GM23338 (cell line): ENCODE results near the gene IL10. TPM values are rescaled to one million over a fixed set of nuclear protein-coding genes. Genes with fewer than 3 reads are reported as not detected.

Source experiments
- ATAC-seq: fragments of 200-7000 bp; cut with Tn5 transposase; 3 replicates; pipeline ENCODE4 v1.9.1; 2020
- DNase-seq: peaks from one replicate; pipeline ENCODE4 v3.0.0-alpha.2; 2015; ENCODE audit warnings: low spot score
- H2AFZ ChIP-seq: fragments of 200-600 bp; sonication (generic); 2 replicates; pipeline ENCODE4 v1.8.0; 2016; ENCODE audit warnings: antibody characterized with exemption, mild to moderate bottlenecking, moderate library complexity
- H3F3A ChIP-seq: fragments of 200-600 bp; sonication (generic); replicated peaks from 2 replicates; pipeline ENCODE4 v1.8.0; 2017; ENCODE audit warnings: antibody characterized with exemption, mixed run types, low read depth
- H3K27ac ChIP-seq: fragments of 200-600 bp; sonication (generic); 2 replicates; pipeline ENCODE4 v1.6.1; 2016; ENCODE audit warnings: low read depth
- H3K27me3 ChIP-seq: fragments of 200-600 bp; sonication (generic); 2 replicates; pipeline ENCODE4 v1.8.0; 2016; ENCODE audit warnings: mild to moderate bottlenecking, mixed run types, moderate library complexity; ENCODE audit not compliant: insufficient read depth
- H3K36me3 ChIP-seq: fragments of 200-600 bp; sonication (generic); 2 replicates; pipeline ENCODE4 v1.8.0; 2016; ENCODE audit warnings: mild to moderate bottlenecking; ENCODE audit not compliant: insufficient read depth
- H3K4me1 ChIP-seq: fragments of 200-600 bp; sonication (generic); 2 replicates; pipeline ENCODE4 v1.8.0; 2016; ENCODE audit warnings: mild to moderate bottlenecking, moderate library complexity; ENCODE audit not compliant: insufficient read depth
- H3K4me2 ChIP-seq: fragments of 200-600 bp; sonication (generic); 2 replicates; pipeline ENCODE4 v1.7.1; 2017; ENCODE audit warnings: mixed run types
- H3K4me3 ChIP-seq: fragments of 200-600 bp; sonication (generic); 2 replicates; pipeline ENCODE4 v1.6.1; 2016; ENCODE audit warnings: mixed run types
- H3K79me2 ChIP-seq: fragments of 200-600 bp; sonication (generic); replicated peaks from 2 replicates; pipeline ENCODE4 v1.8.0; 2017; ENCODE audit warnings: mild to moderate bottlenecking; ENCODE audit not compliant: insufficient read depth
- H3K9me2 ChIP-seq: fragments of 200-600 bp; sonication (generic); 2 replicates; pipeline ENCODE4 v1.8.0; 2017; ENCODE audit not compliant: insufficient read depth
- H4K20me1 ChIP-seq: fragments of 200-600 bp; sonication (generic); replicated peaks from 2 replicates; pipeline ENCODE4 v1.8.0; 2017; ENCODE audit warnings: mild to moderate bottlenecking; ENCODE audit not compliant: insufficient read depth
- H3K27ac Mint-ChIP-seq: 2 replicates; pipeline ENCODE4 v1.8.0; 2020; ENCODE audit warnings: inconsistent platforms, mild to moderate bottlenecking, moderate library complexity, mixed read lengths
- H3K27me3 Mint-ChIP-seq: 3 replicates; pipeline ENCODE4 v1.8.0; 2022; ENCODE audit warnings: low read depth, mild to moderate bottlenecking, moderate library complexity, mixed read lengths, inconsistent platforms; ENCODE audit not compliant: insufficient read depth, poor library complexity
- H3K36me3 Mint-ChIP-seq: 3 replicates; pipeline ENCODE4 v1.8.0; 2021; ENCODE audit warnings: low read depth, mild to moderate bottlenecking, inconsistent platforms, moderate library complexity, mixed read lengths
- H3K4me1 Mint-ChIP-seq: 3 replicates; pipeline ENCODE4 v1.8.0; 2020; ENCODE audit warnings: mild to moderate bottlenecking, inconsistent platforms, mixed read lengths
- H3K4me3 Mint-ChIP-seq: 3 replicates; pipeline ENCODE4 v1.8.0; 2021; ENCODE audit warnings: moderate library complexity, mild to moderate bottlenecking, inconsistent platforms, mixed read lengths
- H3K9me3 Mint-ChIP-seq: 3 replicates; pipeline ENCODE4 v1.8.0; 2020; ENCODE audit warnings: moderate library complexity, mild to moderate bottlenecking, inconsistent platforms, mixed read lengths
- EZH2phosphoT487 ChIP-seq: fragments of 200-600 bp; sonication (generic); IDR thresholded peaks from one replicate; pipeline ENCODE4 v1.8.1; 2018; ENCODE audit warnings: antibody characterized with exemption; ENCODE audit not compliant: unreplicated experiment
- JUNB ChIP-seq: IDR thresholded peaks from one replicate; pipeline ENCODE4 v1.6.1; 2016; ENCODE audit warnings: antibody characterized with exemption; ENCODE audit not compliant: unreplicated experiment
- NANOG ChIP-seq: IDR thresholded peaks from 2 replicates; pipeline ENCODE4 v1.6.1; 2016; ENCODE audit warnings: antibody characterized with exemption, borderline replicate concordance
- ZNF462 ChIP-seq: fragments of 250-450 bp; sonication (Bioruptor Pico); IDR thresholded peaks from 2 replicates; pipeline ENCODE4 v1.5.0; 2020; ENCODE audit warnings: mild to moderate bottlenecking, moderate library complexity
- polyA plus RNA-seq: library from polyadenylated mRNA; unstranded; fragments of >200 nt; fragmentation: Nextera tagmentation; extraction: Ambion mirVana; gene quantifications from 2 replicates; pipeline ENCODE4 v1.2.1, GENCODE V29; 2016
- total RNA-seq: library from RNA; depleted of rRNA; stranded (reverse); fragments of >200 nt; shearing (Covaris generic); gene quantifications from 2 replicates; pipeline ENCODE4 v1.2.3, GENCODE V29; 2014
- TF ChIP-seq, protein P1 (sequence below): IDR thresholded peaks from 2 replicates; pipeline ENCODE4 v1.6.1; 2016; ENCODE audit warnings: antibody characterized with exemption
- TF ChIP-seq, protein P2 (sequence below): IDR thresholded peaks from one replicate; pipeline ENCODE4 v1.6.1; 2018; ENCODE audit warnings: antibody characterized with exemption; ENCODE audit not compliant: unreplicated experiment

Gene IL10
- total and polyA plus RNA-seq, 2 experiments from 2014 or later, result not detected

DNA sequence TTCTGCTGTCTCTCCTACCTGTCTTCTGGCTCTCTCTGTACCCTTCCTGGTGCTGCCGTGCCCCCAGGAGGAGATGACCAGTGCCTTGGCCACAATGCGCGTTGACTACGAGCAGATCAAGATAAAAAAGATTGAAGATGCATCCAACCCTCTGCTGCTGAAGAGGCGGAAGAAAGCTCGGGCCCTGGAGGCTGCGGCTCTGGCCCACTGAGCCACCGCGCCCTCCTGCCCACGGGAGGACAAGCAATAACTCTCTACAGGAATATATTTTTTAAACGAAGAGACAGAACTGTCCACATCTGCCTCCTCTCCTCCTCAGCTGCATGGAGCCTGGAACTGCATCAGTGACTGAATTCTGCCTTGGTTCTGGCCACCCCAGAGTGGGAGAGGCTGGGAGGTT lies 39.8 kb downstream of the IL10 start (continued):
- no peak for TF ChIP-seq ZNF462 (CRISPR knock-in tag)

- no peaks in the 10 kb centered on the region for H3K9me3 Mint-ChIP-seq
- H3K79me2 ChIP-seq, result peaks cover 20% of the 10 kb centered on the region; the same call in 1 of the 2 replicates
- H3K4me2 ChIP-seq, result no peak overlapping the region
- DNase-seq, result no peak
- no peak overlapping the region for H3K4me3 Mint-ChIP-seq
- peaks cover 18% of the 10 kb centered on the region for H3K36me3 Mint-ChIP-seq
- H3K27ac Mint-ChIP-seq, result no peak overlapping the region
- no peaks in the 10 kb centered on the region; the same call in 1 of the 2 replicates for H3K36me3 ChIP-seq
- TF ChIP-seq, protein P1, sequence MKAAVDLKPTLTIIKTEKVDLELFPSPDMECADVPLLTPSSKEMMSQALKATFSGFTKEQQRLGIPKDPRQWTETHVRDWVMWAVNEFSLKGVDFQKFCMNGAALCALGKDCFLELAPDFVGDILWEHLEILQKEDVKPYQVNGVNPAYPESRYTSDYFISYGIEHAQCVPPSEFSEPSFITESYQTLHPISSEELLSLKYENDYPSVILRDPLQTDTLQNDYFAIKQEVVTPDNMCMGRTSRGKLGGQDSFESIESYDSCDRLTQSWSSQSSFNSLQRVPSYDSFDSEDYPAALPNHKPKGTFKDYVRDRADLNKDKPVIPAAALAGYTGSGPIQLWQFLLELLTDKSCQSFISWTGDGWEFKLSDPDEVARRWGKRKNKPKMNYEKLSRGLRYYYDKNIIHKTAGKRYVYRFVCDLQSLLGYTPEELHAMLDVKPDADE, result no peak
- no peaks in the 10 kb centered on the region for H3K9me2 ChIP-seq
- H3K4me3 ChIP-seq, result no peak overlapping the region
- no peak overlapping the region for H3K27ac ChIP-seq
- H2AFZ ChIP-seq, result no peak overlapping the region
- no peak for ATAC-seq
- H3F3A ChIP-seq, result no peaks in the 10 kb centered on the region
- no peaks in the 10 kb centered on the region for H3K27me3 ChIP-seq
- peaks cover 4% of the 10 kb centered on the region; the same call in 1 of the 2 replicates for H3K4me1 ChIP-seq
- peaks cover 4% of the 10 kb centered on the region for H3K27me3 Mint-ChIP-seq
- peaks cover 28% of the 10 kb centered on the region for H4K20me1 ChIP-seq
- H3K4me1 Mint-ChIP-seq, result peaks cover 6% of the 10 kb centered on the region
Measured at GRCh38 chr1:206729507-206729906, 42.8 kb downstream of the IL10 start.

DNA sequence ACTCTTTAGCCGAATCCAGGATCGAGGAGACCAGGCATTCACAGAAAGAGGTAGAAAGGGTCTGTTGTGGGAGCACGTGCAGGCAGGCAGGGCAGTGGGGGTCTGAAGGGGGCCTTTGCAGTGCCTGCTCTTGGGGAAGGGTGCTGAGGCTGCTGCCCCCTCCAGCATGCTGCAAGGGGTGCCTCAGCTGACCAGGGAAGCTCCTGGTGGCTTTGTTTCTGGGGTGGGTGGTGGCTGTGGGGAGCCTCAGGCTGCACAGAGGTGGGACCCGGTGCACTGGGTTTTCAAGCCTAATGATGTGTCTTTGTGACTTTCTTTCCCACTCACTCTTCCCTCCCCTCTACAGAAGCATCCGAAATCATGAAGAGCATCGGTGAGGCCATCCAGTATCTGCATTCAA lies 43.2 kb downstream of the IL10 start:
- Histone ChIP-seq H3K4me1 (peaks cover 9% of the 10 kb centered on the region; the same call in 1 of the 2 replicates), H3K27ac (no peak overlapping the region), H3K27me3 (no peaks in the 10 kb centered on the region), H3K4me2 (no peak overlapping the region), H3K79me2 (peaks cover 20% of the 10 kb centered on the region; the same call in 1 of the 2 replicates), H4K20me1 (peaks cover 32% of the 10 kb centered on the region), H3K36me3 (no peaks in the 10 kb centered on the region; the same call in 1 of the 2 replicates), H3K9me2 (no peaks in the 10 kb centered on the region), H2AFZ (no peak overlapping the region), H3F3A (no peaks in the 10 kb centered on the region), H3K4me3 (no peak overlapping the region)
- H3K4me3 Mint-ChIP-seq, result no peak overlapping the region
- no peak for DNase-seq
- peak overlapping the region; percentile 80; the same call in 1 of the 2 replicates for H3K27ac Mint-ChIP-seq
- TF ChIP-seq, protein P1, result no peak
- no peak for TF ChIP-seq NANOG
- TF ChIP-seq, protein P2, sequence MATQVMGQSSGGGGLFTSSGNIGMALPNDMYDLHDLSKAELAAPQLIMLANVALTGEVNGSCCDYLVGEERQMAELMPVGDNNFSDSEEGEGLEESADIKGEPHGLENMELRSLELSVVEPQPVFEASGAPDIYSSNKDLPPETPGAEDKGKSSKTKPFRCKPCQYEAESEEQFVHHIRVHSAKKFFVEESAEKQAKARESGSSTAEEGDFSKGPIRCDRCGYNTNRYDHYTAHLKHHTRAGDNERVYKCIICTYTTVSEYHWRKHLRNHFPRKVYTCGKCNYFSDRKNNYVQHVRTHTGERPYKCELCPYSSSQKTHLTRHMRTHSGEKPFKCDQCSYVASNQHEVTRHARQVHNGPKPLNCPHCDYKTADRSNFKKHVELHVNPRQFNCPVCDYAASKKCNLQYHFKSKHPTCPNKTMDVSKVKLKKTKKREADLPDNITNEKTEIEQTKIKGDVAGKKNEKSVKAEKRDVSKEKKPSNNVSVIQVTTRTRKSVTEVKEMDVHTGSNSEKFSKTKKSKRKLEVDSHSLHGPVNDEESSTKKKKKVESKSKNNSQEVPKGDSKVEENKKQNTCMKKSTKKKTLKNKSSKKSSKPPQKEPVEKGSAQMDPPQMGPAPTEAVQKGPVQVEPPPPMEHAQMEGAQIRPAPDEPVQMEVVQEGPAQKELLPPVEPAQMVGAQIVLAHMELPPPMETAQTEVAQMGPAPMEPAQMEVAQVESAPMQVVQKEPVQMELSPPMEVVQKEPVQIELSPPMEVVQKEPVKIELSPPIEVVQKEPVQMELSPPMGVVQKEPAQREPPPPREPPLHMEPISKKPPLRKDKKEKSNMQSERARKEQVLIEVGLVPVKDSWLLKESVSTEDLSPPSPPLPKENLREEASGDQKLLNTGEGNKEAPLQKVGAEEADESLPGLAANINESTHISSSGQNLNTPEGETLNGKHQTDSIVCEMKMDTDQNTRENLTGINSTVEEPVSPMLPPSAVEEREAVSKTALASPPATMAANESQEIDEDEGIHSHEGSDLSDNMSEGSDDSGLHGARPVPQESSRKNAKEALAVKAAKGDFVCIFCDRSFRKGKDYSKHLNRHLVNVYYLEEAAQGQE, result no peak
- TF ChIP-seq EZH2phosphoT487, result no peak
- TF ChIP-seq JUNB, result no peak
- H3K4me1 Mint-ChIP-seq, result peaks cover 10% of the 10 kb centered on the region
- peaks cover 18% of the 10 kb centered on the region for H3K36me3 Mint-ChIP-seq
- peaks cover 5% of the 10 kb centered on the region for H3K27me3 Mint-ChIP-seq
- no peak for ATAC-seq
- H3K9me3 Mint-ChIP-seq, result no peaks in the 10 kb centered on the region
